Measurements from ENCODE around the gene DRD2. TPM values are rescaled to one million over a fixed set of nuclear protein-coding genes. Genes with fewer than 3 reads are reported as not detected.

The DRD2 gene
- total RNA-seq, 1 donor from 2014 or later = 2.9 TPM

DNA sequence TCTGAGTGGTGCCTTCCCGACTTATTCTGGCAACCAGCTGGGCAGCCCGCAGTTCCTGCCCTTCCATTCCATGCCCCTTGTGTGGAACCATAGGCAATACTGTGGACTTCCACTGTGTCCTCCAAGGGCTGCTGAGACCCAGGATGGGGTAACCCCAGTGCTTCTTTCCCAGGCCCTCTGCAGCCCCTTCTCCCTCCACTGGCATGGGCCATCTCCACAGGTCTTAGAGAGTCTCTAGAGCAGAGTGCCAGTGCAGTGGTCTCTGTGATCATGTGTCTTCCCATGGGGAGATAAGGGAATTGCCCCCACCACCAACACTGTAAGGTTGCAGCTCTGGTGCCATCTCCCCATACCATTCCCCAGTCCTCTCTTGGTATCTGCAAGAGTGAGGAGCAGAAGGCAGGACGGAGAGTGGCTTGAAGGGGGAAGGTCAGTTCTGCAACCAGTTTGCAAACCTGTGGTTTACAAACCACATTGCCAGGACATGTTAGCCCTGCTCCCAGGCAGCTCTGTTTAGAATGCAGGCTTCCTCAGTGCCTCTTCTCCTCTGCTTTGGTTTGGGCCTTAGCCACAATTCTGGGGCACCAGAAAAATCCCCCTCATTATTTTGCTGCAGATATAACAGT lies 20.9 kb upstream of the DRD2 start:
- DNase-seq (ENCODE audit: low read depth, low spot score) = no peak
- H3K36me3 Mint-ChIP-seq (ENCODE audit: low read depth) = no peaks in the 10 kb centered on the region
- no peaks in the 10 kb centered on the region for H3K9me3 Mint-ChIP-seq
- H3K27me3 Mint-ChIP-seq (ENCODE audit: low read depth) = peaks cover 6% of the 10 kb centered on the region
- H3K27ac Mint-ChIP-seq (ENCODE audit: unreplicated experiment) = no peak overlapping the region
- TF ChIP-seq, protein P1, sequence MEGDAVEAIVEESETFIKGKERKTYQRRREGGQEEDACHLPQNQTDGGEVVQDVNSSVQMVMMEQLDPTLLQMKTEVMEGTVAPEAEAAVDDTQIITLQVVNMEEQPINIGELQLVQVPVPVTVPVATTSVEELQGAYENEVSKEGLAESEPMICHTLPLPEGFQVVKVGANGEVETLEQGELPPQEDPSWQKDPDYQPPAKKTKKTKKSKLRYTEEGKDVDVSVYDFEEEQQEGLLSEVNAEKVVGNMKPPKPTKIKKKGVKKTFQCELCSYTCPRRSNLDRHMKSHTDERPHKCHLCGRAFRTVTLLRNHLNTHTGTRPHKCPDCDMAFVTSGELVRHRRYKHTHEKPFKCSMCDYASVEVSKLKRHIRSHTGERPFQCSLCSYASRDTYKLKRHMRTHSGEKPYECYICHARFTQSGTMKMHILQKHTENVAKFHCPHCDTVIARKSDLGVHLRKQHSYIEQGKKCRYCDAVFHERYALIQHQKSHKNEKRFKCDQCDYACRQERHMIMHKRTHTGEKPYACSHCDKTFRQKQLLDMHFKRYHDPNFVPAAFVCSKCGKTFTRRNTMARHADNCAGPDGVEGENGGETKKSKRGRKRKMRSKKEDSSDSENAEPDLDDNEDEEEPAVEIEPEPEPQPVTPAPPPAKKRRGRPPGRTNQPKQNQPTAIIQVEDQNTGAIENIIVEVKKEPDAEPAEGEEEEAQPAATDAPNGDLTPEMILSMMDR (conservative IDR thresholded peaks at IDR 0.05) = no peak
- H3K4me1 Mint-ChIP-seq = no peaks in the 10 kb centered on the region
- H3K4me3 Mint-ChIP-seq = no peak overlapping the region

DNA sequence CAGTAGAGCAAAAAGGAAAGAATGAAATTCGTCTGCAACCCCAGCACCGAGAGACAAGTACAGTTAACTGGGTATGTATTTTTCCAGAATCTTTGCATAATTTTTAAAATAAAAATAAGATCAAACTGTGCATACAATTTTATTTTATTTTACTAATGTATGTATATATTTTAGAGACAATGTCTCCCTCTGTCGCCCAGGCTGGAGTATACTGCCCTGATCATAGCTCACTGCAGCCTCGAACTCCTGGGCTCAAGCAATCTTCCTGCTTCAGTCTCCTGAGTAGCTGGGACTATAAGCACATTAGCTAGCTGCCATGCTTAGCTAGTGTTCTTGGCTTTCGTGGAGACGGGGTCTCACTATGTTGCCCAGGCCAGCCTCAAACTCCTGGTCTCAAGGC lies 18.8 kb upstream of the DRD2 start:
- no peaks in the 10 kb centered on the region for H3K4me1 Mint-ChIP-seq
- H3K4me3 Mint-ChIP-seq = no peak overlapping the region
- H3K27ac Mint-ChIP-seq (ENCODE audit: unreplicated experiment) = no peak overlapping the region
- H3K36me3 Mint-ChIP-seq (ENCODE audit: low read depth) = no peaks in the 10 kb centered on the region
- H3K9me3 Mint-ChIP-seq = no peaks in the 10 kb centered on the region
- DNase-seq (ENCODE audit: low read depth, low spot score) = no peak
- peaks cover 6% of the 10 kb centered on the region for H3K27me3 Mint-ChIP-seq (ENCODE audit: low read depth)
- TF ChIP-seq, protein P1 (conservative IDR thresholded peaks at IDR 0.05) = no peak

DNA sequence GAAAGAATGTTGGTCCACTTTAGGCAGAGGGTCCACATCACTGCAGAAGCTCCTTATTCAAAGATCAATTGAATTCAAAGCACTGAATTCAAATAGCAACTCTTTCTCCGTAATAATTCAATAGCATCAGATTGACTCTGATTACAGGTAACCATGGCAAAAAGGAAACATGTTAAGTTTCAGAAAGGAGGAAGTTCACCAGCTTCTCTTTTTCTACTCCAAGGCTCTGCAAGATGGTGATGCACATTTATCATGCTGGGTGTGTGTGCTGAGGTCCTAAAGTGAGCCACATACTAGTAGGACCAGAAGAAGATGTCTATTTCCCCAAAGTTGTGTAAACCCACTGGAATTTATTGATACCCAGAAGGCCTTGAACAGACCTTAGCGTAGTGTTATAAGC lies 18.0 kb upstream of the DRD2 start:
- no peak overlapping the region for H3K4me3 Mint-ChIP-seq
- no peak overlapping the region for H3K27ac Mint-ChIP-seq (ENCODE audit: unreplicated experiment)
- H3K9me3 Mint-ChIP-seq = no peaks in the 10 kb centered on the region
- H3K27me3 Mint-ChIP-seq (ENCODE audit: low read depth) = peaks cover 6% of the 10 kb centered on the region
- TF ChIP-seq, protein P1 (conservative IDR thresholded peaks at IDR 0.05) = no peak
- H3K36me3 Mint-ChIP-seq (ENCODE audit: low read depth) = no peaks in the 10 kb centered on the region
- H3K4me1 Mint-ChIP-seq = no peaks in the 10 kb centered on the region
- no peak for DNase-seq (ENCODE audit: low read depth, low spot score)

DNA sequence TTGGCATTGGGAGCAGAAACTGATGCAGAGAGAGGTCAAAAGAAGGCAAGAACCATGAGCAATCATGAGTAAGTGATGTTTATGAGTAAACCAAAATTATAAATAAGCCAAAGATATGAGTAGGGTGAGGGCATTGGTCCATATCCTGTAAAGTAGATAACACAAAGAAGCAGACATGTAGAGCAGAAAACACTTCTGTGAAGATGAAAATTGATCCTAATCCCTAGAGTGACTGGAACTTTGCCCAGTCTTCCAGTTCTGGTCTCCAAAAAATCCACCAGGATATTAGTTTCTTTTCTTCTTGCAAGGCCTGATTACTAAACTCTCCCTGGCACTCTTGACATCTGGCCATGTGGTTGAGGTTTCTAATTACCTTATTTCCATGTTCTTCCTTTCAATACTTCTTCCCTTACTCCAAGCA lies 13.7 kb upstream of the DRD2 start:
- Mint-ChIP-seq H3K9me3 (peaks cover 2% of the 10 kb centered on the region), H3K27ac (ENCODE audit: unreplicated experiment) (no peak overlapping the region)

DNA sequence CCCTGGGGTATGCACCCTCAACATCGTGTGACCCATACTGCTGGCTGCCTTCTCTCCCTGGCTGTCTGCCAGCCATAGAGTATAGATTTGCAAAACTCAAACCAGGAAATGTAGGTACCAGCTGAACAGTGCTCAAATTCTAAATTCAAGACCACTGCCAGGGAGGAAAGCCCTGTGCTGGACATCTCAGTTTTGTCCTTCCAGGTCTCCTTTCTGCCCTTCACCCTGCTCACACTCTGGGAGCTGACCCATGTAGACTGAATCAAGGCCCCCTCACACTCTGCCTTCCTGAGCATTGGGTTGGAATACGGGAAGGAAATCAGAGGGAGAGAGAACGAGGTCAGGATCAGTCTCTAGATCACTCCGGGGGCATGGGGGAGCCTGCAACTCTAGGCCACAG lies 12.4 kb upstream of the DRD2 start:
- TF ChIP-seq, protein P1 (conservative IDR thresholded peaks at IDR 0.05) = no peak
- no peak overlapping the region for H3K4me3 Mint-ChIP-seq
- no peaks in the 10 kb centered on the region for H3K4me1 Mint-ChIP-seq
- DNase-seq (ENCODE audit: low read depth, low spot score) = no peak
- H3K27me3 Mint-ChIP-seq (ENCODE audit: low read depth) = peaks cover 3% of the 10 kb centered on the region
- H3K36me3 Mint-ChIP-seq (ENCODE audit: low read depth) = no peaks in the 10 kb centered on the region
- H3K9me3 Mint-ChIP-seq = peaks cover 2% of the 10 kb centered on the region
- H3K27ac Mint-ChIP-seq (ENCODE audit: unreplicated experiment) = no peak overlapping the region

More for the DNA sequence above, 13.7 kb upstream of the DRD2 start:
- Mint-ChIP-seq H3K4me3 (no peak overlapping the region), H3K4me1 (no peaks in the 10 kb centered on the region), H3K27me3 (ENCODE audit: low read depth) (peaks cover 2% of the 10 kb centered on the region), H3K36me3 (ENCODE audit: low read depth) (no peaks in the 10 kb centered on the region)
- TF ChIP-seq, protein P1 (conservative IDR thresholded peaks at IDR 0.05) = no peak
- DNase-seq (ENCODE audit: low read depth, low spot score) = no peak

All from neural crest cell (in vitro differentiated cells).